Endothelial cell of umbilical vein (primary cell): Measurements from ENCODE around the gene RELN. TPM values are rescaled to one million over a fixed set of nuclear protein-coding genes. Genes with fewer than 3 reads are reported as not detected.

Experiments
- BruUV-seq: library from RNA; stranded (reverse); fragments of 400-500 nt; replicated peaks from 2 replicates; lab custom pipeline; 2021; lab: Mats Ljungman, UMichigan
- CTCF ChIA-PET: fragments of 300-600, 350-600 bp; sonication (Branson Sonifier 250); formaldehyde crosslinking; loops from one replicate; lab custom pipeline; 2021; ENCODE audit warnings: antibody characterized with exemption, inconsistent platforms; lab: Charles Lee
- POLR2A ChIA-PET: fragments of 300-600, 350-600 bp; sonication (Branson Sonifier 250); formaldehyde crosslinking; loops from one replicate; lab custom pipeline; 2021; ENCODE audit warnings: antibody characterized with exemption, inconsistent platforms; lab: Charles Lee
- DNase-seq: peaks from one replicate; pipeline ENCODE4 v3.0.0-alpha.2; 2011; ENCODE audit warnings: low read depth, low spot score
- FAIRE-seq: peaks from 2 replicates; lab custom pipeline; 2011; peaks lifted over from hg19 to GRCh38; lab: Jason Lieb, UNC
- H2AFZ ChIP-seq: 2 replicates; pipeline ENCODE4 v1.6.0; 2012; ENCODE audit warnings: low read depth, low read length, control low read depth, inconsistent platforms
- H3K27ac ChIP-seq: 2 replicates; pipeline ENCODE4 v1.5.1; 2011; ENCODE audit warnings: low read depth, mild to moderate bottlenecking, control low read depth, low read length, moderate library complexity; ENCODE audit not compliant: insufficient read depth
- H3K27me3 ChIP-seq, 2 experiments: 2 replicates each; pipeline versions ENCODE4 v1.6.0 to v1.6.1; 2011; ENCODE audit warnings: low read length in 2 of 2, mixed read lengths in 1 of 2; ENCODE audit not compliant: control insufficient read depth in 2 of 2, insufficient read depth in 2 of 2
- H3K36me3 ChIP-seq, 2 experiments: 2 replicates in 1 of 2; 3 replicates in 1 of 2; pipeline ENCODE4 v1.5.1; 2011; ENCODE audit warnings: low read length in 2 of 2, mild to moderate bottlenecking in 1 of 2, moderate library complexity in 1 of 2; ENCODE audit not compliant: control insufficient read depth in 2 of 2, insufficient read depth in 2 of 2; ENCODE audit errors: extremely low read depth in 1 of 2
- H3K4me1 ChIP-seq: 3 replicates; pipeline ENCODE4 v1.5.1; 2011; ENCODE audit warnings: mild to moderate bottlenecking, low read length; ENCODE audit not compliant: control insufficient read depth, insufficient read depth; ENCODE audit errors: extremely low read depth
- H3K4me2 ChIP-seq: 2 replicates; pipeline ENCODE4 v1.6.1; 2011; ENCODE audit warnings: low read length, control low read depth, mixed read lengths; ENCODE audit not compliant: insufficient read depth
- H3K4me3 ChIP-seq, 3 experiments: fragments of 200-600 bp in 1 of 3; sonication (generic), shearing (Covaris generic) in 1 of 3; replicated peaks in 1 of 3; 2 replicates each; pipeline ENCODE4 v1.5.1; 2011 to 2016; ENCODE audit warnings: control low read depth in 3 of 3, low read length in 3 of 3, mild to moderate bottlenecking in 2 of 3, inconsistent platforms in 1 of 3, low read depth in 1 of 3, moderate library complexity in 1 of 3; ENCODE audit not compliant: insufficient read depth in 1 of 3
- H3K79me2 ChIP-seq: 2 replicates; pipeline ENCODE4 v1.6.0; 2012; ENCODE audit warnings: low read length, inconsistent platforms; ENCODE audit not compliant: control insufficient read depth, insufficient read depth
- H3K9ac ChIP-seq: replicated peaks from 2 replicates; pipeline ENCODE3; 2011; ENCODE audit warnings: low read length, control low read depth; ENCODE audit not compliant: insufficient read depth; ENCODE audit errors: extremely low read depth
- H3K9me1 ChIP-seq: replicated peaks from 3 replicates; pipeline ENCODE4 v1.6.0; 2011; ENCODE audit warnings: mild to moderate bottlenecking, low read length; ENCODE audit not compliant: control insufficient read depth, insufficient read depth; ENCODE audit errors: extremely low read depth
- H3K9me3 ChIP-seq: replicated peaks from 2 replicates; pipeline ENCODE4 v1.5.1; 2012; ENCODE audit warnings: low read length, inconsistent platforms; ENCODE audit not compliant: control insufficient read depth, insufficient read depth
- H4K20me1 ChIP-seq: replicated peaks from 2 replicates; pipeline ENCODE3; 2011; ENCODE audit warnings: mild to moderate bottlenecking, low read length; ENCODE audit not compliant: control insufficient read depth, insufficient read depth; ENCODE audit errors: extremely low read depth
- CTCF ChIP-seq, 2 donors: IDR thresholded peaks; 1 replicate in 1 of 2; 2 replicates in 1 of 2; pipeline ENCODE4 v1.5.1; 2011; ENCODE audit warnings: low read length in 2 of 2, mild to moderate bottlenecking in 2 of 2, moderate library complexity in 2 of 2, control low read depth in 1 of 2, inconsistent platforms in 1 of 2, low read depth in 1 of 2; ENCODE audit not compliant: insufficient read depth in 1 of 2; ENCODE audit errors: extremely low read depth in 1 of 2
- EZH2 ChIP-seq: IDR thresholded peaks from 2 replicates; pipeline ENCODE4 v1.6.1; 2012; ENCODE audit warnings: borderline replicate concordance, low read depth, mild to moderate bottlenecking, moderate library complexity, low read length, inconsistent platforms; ENCODE audit not compliant: severe bottlenecking
- FOS ChIP-seq: IDR thresholded peaks from 2 replicates; pipeline ENCODE4 v1.6.1; 2011; ENCODE audit warnings: mild to moderate bottlenecking, low read length, moderate library complexity, borderline replicate concordance; ENCODE audit not compliant: insufficient read depth
- GATA2 ChIP-seq: IDR thresholded peaks from 2 replicates; pipeline ENCODE4 v1.7.0; 2011; ENCODE audit warnings: low read depth, mild to moderate bottlenecking, moderate library complexity, mixed read lengths, low read length; ENCODE audit not compliant: insufficient read length, insufficient read depth
- JUN ChIP-seq: IDR thresholded peaks from 2 replicates; pipeline ENCODE4 v1.6.1; 2011; ENCODE audit warnings: borderline replicate concordance, low read depth; ENCODE audit not compliant: insufficient read length, insufficient read depth
- MAX ChIP-seq: IDR thresholded peaks from 2 replicates; pipeline ENCODE4 v1.6.1; 2011; ENCODE audit not compliant: insufficient read depth, insufficient read length
- MYC ChIP-seq: IDR thresholded peaks from one replicate; pipeline ENCODE4 v1.6.1; 2011; ENCODE audit warnings: mild to moderate bottlenecking, low read depth, low read length
- POLR2A ChIP-seq: IDR thresholded peaks from 2 replicates; pipeline ENCODE4 v1.6.1; 2012; ENCODE audit warnings: low read depth, mild to moderate bottlenecking, control low read depth, low read length
- POLR2AphosphoS5 ChIP-seq: IDR thresholded peaks from 2 replicates; pipeline ENCODE4 v1.6.1; 2012; ENCODE audit warnings: low read depth, mild to moderate bottlenecking, control low read depth, low read length, moderate library complexity; ENCODE audit not compliant: insufficient read depth
- dilution Hi-C: fragments of 300-500 bp; cut with MboI; formaldehyde crosslinking; loops from one replicate; pipeline ENCODE4 v1.15.0; 2019; ENCODE audit warnings: low sequenced_read_pairs; ENCODE audit not compliant: extremely low pct_ligation_motif_present
- intact Hi-C: fragments of 100-400 bp; cut with micrococcal nuclease; formaldehyde crosslinking; loops from one replicate; pipeline ENCODE4 v1.10.0; 2022
- polyA plus RNA-seq, 4 experiments: library from polyadenylated mRNA; depleted of rRNA in 3 of 4; stranded (reverse) in 3 of 4; unstranded in 1 of 4; fragments of >200 nt; gene quantifications; 2 replicates each; pipeline versions ENCODE4 v1.2.1 to v1.2.3, GENCODE V29; 2011 to 2012; ENCODE audit warnings: missing spikeins in 1 of 4
- total RNA-seq: library from RNA; stranded (reverse); gene quantifications from 2 replicates; pipeline ENCODE4 v1.2.3, GENCODE V29; 2021

The RELN gene
- total and polyA plus RNA-seq, 2 donors (not counting 3 experiments of a cell fraction or from before 2014, with no cell fraction given) = 0.15 to 0.22 TPM

DNA sequence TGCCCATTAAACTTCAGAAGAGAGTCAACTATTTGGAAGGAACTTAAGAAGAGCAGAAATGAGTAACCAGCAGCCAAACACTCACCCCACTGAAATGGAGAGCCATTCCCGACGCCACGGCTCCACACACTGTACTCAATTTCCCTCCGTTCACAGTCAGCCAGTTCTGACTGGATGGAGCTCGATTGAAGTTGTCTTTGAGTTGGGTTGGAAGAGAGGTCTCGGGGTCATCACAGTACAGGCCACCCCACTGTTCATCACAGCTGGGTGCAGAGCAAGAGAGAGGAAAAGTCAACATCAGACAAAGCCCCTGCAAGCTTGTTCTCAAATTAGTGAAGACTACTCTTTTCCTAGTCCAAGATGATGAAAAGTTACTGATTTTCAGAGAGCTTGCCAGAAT, 467.5 kb downstream of the RELN start:
- H2AFZ ChIP-seq = no peak overlapping the region

More for the DNA sequence above, 467.5 kb downstream of the RELN start:
- no peak overlapping the region for H3K27ac ChIP-seq
- intact Hi-C loops = loop anchor here (10.0 kb wide), 1 partner anchor 1393 kb away; no protein-coding TSS in a partner anchor
- CTCF ChIA-PET = interaction anchor here (1.0 to 2.5 kb wide), 2 partner anchors 746 to 1397 kb away, joined by 3 to 17 read pairs; no protein-coding TSS in a partner anchor
- no peak overlapping the region for H3K9ac ChIP-seq
- H3K9me1 ChIP-seq = no peaks in the 10 kb centered on the region
- H3K4me3 ChIP-seq = no peak overlapping the region
- H3K36me3 ChIP-seq = no peaks in the 10 kb centered on the region
- H3K4me1 ChIP-seq = no peaks in the 10 kb centered on the region
- dilution Hi-C loops = no loop called here
- no peaks in the 10 kb centered on the region for H3K79me2 ChIP-seq
- no peak overlapping the region for H3K4me2 ChIP-seq
- no peaks in the 10 kb centered on the region for H4K20me1 ChIP-seq
- DNase-seq = no peak
- BruUV-seq = no TSS peak
- POLR2A ChIA-PET = no interaction called here
- FAIRE-seq = no peak
- no peaks in the 10 kb centered on the region for H3K9me3 ChIP-seq
- no peak for TF ChIP-seq CTCF (IDR thresholded peaks at IDR 0.05; ENCODE audit: extremely low read depth in 1 of 2, insufficient read depth in 1 of 2, low read depth in 1 of 2, low read length in 2 of 2)
- no peak for TF ChIP-seq POLR2AphosphoS5
- TF ChIP-seq JUN = no peak
- TF ChIP-seq MAX = no peak
- TF ChIP-seq FOS = no peak
- no peak for TF ChIP-seq POLR2A
- no peak for TF ChIP-seq MYC
- TF ChIP-seq EZH2 = no peak
- TF ChIP-seq GATA2 = no peak
- peaks cover 0 to 5% of the 10 kb centered on the region in 2 experiments for H3K27me3 ChIP-seq
